AG09309 (cell line): ENCODE data around the gene MLF2.
"Not testable (repeated sequence)": the region's sequence is repeated elsewhere in the genome, so short reads cannot be mapped to it uniquely, and the experiment has no call there.

Experiments used
- DNase-seq: peaks from one replicate; pipeline ENCODE4 v3.0.0-alpha.2; 2010; ENCODE audit warnings: low read depth
- H3K4me3 ChIP-seq: 2 replicates; pipeline ENCODE4 v1.5.1; 2011; ENCODE audit warnings: mild to moderate bottlenecking, low read depth, low read length, moderate library complexity; ENCODE audit not compliant: control insufficient read depth
- TF ChIP-seq, protein P1 (sequence below): IDR thresholded peaks from 2 replicates; pipeline ENCODE4 v1.5.1; 2011; ENCODE audit warnings: mild to moderate bottlenecking, low read depth, low read length, inconsistent platforms; ENCODE audit not compliant: insufficient read depth, control insufficient read depth; ENCODE audit errors: missing control alignments

Gene MLF2

DNA sequence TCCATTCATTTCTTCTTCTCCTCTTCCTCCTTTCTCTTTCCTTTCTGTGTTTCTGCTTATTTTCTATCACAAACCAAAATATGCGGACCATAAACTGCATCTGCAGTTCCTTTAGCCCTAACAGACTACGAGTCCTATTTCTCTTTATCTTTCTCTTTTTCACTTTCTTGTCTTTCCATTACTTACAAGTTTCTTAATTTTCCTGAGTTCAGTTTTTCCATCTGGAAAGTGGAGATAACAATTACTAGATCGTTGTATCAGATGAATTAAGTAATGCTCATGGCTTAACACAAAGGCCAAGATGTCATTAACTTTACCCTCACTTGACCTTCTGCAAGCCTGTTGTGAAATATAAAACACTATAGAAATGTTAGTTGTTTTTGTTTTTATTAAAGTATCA lies 30.1 kb downstream of the MLF2 start:
- DNase-seq: no peak
- no peak overlapping the region for H3K4me3 ChIP-seq
- TF ChIP-seq, protein P1, sequence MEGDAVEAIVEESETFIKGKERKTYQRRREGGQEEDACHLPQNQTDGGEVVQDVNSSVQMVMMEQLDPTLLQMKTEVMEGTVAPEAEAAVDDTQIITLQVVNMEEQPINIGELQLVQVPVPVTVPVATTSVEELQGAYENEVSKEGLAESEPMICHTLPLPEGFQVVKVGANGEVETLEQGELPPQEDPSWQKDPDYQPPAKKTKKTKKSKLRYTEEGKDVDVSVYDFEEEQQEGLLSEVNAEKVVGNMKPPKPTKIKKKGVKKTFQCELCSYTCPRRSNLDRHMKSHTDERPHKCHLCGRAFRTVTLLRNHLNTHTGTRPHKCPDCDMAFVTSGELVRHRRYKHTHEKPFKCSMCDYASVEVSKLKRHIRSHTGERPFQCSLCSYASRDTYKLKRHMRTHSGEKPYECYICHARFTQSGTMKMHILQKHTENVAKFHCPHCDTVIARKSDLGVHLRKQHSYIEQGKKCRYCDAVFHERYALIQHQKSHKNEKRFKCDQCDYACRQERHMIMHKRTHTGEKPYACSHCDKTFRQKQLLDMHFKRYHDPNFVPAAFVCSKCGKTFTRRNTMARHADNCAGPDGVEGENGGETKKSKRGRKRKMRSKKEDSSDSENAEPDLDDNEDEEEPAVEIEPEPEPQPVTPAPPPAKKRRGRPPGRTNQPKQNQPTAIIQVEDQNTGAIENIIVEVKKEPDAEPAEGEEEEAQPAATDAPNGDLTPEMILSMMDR: no peak

DNA sequence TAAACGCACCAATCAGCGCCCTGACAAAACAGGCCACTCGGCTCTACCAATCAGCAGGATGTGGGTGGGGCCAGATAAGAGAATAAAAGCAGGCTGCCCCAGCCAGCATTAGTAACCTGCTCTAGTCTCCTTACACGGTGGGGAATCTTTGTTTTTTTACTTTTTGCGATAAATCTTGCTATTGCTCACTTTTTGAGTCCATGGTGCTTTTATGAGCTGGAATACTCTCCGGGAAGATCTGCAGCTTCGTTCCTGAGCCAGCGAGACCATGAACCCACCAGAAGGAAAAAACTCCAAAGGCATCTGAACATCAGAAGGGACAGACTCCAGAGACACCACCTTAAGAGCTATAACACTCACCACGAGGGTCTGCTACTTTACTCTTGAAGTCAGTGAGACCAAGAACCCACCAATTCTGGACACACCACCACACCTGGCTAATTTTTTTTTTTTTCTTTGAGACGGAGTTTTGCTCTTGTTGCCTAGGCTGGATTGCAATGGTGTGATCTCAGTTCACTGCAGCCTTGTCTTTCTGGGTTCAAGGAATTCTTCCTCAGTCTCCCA lies 36.0 kb downstream of the MLF2 start:
- DNase-seq: no peak
- no peak overlapping the region for H3K4me3 ChIP-seq
- TF ChIP-seq, protein P1: no peak

DNA sequence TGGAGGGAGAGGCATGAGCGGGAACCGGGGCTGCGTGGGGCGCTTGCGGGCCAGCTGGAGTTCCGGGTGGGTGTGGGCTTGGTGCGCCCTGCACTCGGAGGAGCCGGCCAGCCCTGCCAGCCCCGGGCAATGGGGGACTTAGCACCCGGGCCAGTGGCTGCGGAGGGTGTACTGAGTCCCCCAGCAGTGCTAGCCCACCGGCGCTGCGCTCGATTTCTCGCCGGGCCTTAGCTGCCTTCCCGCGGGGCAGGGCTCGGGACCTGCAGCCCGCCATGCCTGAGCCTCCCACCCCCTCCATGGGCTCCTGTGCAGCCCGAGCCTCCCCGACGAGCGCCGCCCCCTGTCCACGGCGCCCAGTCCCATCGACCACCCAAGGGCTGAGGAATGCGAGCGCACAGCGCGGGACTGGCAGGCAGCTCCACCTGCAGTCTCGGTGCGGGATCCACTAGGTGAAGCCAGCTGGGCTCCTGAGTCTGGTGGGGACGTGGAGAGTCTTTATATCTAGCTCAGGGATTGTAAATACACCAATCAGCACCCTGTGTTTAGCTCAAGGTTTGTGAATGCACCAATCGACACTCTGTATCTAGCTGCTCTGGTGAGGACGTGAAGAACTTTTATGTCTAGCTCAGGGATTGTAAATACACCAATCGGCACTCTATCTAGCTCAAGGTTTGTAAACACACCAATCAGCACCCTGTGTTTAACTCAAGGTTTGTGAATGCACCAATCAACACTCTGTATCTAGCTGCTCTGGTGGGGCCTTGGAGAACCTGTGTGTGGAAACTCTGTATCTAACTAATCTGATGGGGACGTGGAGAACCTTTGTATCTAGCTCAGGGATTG lies 36.7 kb downstream of the MLF2 start:
- not testable (repeated sequence) for H3K4me3 ChIP-seq

DNA sequence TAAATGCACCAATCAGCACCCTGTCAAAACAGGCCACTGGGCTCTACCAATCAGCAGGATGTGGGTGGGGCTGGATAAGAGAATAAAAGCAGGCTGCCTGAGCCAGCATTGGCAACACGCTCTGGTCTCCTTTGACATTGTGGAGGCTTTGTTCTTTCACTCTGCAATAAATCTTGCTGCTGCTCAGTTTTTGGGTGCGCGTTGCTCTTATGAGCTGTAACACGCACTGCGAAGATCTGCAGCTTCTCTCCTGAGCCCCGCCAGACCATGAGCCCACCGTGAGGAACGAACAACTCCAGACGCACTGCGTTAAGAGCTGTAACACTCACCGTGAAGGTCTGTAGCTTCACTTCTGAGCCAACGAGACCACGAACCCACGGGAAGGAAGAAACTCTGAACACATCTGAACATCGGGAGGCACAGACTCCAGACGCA lies 44.0 kb downstream of the MLF2 start:
- TF ChIP-seq, protein P1: no peak
- no peak overlapping the region for H3K4me3 ChIP-seq
- no peak for DNase-seq

More for the DNA sequence above, 36.7 kb downstream of the MLF2 start:
- DNase-seq: not testable (repeated sequence)

DNA sequence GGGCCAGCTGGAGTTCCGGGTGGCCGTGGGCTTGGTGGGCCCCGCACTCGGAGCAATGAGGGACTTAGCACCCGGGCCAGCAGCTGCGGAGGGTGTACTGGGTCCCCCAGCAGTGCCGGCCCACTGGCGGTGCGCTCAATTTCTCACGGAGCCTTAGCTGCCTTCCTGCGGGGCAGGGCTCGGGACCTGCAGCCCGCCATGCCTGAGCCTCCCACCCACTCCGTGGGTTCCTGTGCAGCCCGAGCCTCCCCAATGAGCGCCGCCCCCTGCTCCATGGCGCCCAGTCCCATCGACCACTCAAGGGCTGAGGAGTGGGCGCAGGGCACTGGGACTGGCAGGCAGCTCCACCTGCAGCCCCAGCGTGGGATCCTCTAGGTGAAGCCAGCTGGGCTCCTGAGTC lies 44.6 kb downstream of the MLF2 start:
- not testable (repeated sequence) for H3K4me3 ChIP-seq, DNase-seq

DNA sequence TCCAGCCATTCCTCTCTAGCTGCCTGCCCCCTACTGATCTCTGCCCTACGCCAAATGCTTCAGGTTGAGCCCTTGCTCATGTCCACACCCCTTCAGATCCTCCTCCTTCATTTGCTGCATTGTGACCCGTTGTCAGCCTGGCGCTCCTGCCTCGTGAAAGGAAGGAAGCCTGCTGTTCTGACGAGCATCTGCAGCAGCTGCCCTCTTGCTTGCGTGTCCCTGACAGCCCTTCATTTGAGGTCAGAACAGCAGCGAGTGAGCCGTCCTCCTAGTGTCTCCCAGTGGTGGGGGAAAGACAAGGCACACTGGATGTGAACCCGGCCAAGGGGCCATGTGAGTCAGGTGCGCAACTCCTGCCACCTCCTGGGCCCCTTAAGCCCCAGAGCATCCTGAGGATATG lies 49.3 kb downstream of the MLF2 start:
- DNase-seq: no peak
- TF ChIP-seq, protein P1: no peak
- no peak overlapping the region for H3K4me3 ChIP-seq

DNA sequence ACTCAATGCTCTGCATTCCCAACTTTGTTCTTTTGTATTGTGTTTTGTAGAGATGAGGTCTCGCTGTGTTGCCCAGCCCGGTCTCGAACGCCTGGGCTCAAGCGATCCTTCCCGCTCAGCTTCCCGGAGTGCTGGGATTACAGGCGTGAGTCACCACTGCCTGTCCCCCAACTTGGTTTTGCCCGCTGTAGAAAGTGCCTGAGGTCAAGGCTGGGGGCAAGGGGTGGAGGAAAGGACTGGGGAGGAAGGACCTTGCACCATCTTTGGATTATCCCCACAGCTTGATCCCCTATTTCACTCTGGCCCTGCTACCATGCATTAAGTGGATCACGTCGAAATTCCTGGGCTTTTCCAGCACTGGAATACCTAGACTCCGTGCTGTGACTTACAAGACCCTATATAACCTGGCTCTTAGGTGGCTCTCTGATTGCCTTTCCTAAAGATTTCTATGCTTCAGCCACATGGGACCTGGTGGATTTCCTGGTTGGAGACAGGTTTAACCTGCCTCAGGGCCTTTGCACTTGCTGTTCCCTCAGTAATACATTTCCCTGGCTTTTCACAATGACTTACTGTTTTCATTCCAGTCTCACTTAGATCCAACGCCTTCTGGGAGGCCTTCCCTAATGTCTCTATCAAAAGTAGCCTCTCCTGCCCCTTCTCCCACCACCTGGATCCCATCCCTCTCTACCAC lies 51.7 kb downstream of the MLF2 start:
- DNase-seq: no peak
- H3K4me3 ChIP-seq: peak overlapping the region; percentile 55
- TF ChIP-seq, protein P1: no peak
